OCI-LY3 (cell line): Measurements from ENCODE around the gene B9D2.

ENCODE experiments used
- H2AFZ ChIP-seq: fragments of 200-600, 300-600 bp; shearing (Covaris generic); 2 replicates; pipeline ENCODE4 v1.6.0; 2014; ENCODE audit warnings: antibody characterized with exemption, low read depth, low read length
- H3K27ac ChIP-seq: fragments of 200-600, 300-600 bp; sonication (generic); 2 replicates; pipeline ENCODE4 v1.5.1; 2014; ENCODE audit warnings: mild to moderate bottlenecking, low read length, moderate library complexity, mixed read lengths
- H3K27me3 ChIP-seq: fragments of 200-600, 300-600 bp; sonication (generic); 2 replicates; pipeline ENCODE4 v1.6.1; 2014; ENCODE audit warnings: low read depth, low read length, mixed read lengths
- H3K36me3 ChIP-seq: fragments of 200-600, 300-600 bp; sonication (generic); replicated peaks from 2 replicates; pipeline ENCODE3; 2014; ENCODE audit warnings: low read depth, low read length, mixed read lengths
- H3K4me1 ChIP-seq: fragments of 300-600, 200-600 bp; sonication (generic); 2 replicates; pipeline ENCODE4 v1.6.1; 2014; ENCODE audit warnings: low read length, mixed read lengths
- H3K4me2 ChIP-seq: fragments of 200-600, 300-600 bp; sonication (generic); 2 replicates; pipeline ENCODE4 v1.6.1; 2014; ENCODE audit warnings: low read length, mixed read lengths
- H3K4me3 ChIP-seq: fragments of 300-600, 200-600 bp; sonication (generic); 2 replicates; pipeline ENCODE4 v1.5.1; 2014; ENCODE audit warnings: antibody characterized with exemption, mild to moderate bottlenecking, low read length, moderate library complexity
- H3K79me2 ChIP-seq: fragments of 300-600, 200-600 bp; shearing (Covaris generic); 2 replicates; pipeline ENCODE4 v1.6.1; 2014; ENCODE audit warnings: mild to moderate bottlenecking, low read length, mixed read lengths
- H3K9ac ChIP-seq: fragments of 300-600, 200-600 bp; shearing (Covaris generic); 2 replicates; pipeline ENCODE4 v1.6.0; 2014; ENCODE audit warnings: mild to moderate bottlenecking, low read length, moderate library complexity
- H3K9me3 ChIP-seq: fragments of 200-600, 300-600 bp; shearing (Covaris generic); 2 replicates; pipeline ENCODE4 v1.6.1; 2014; ENCODE audit warnings: low read length, mixed read lengths; ENCODE audit not compliant: insufficient read depth
- H4K20me1 ChIP-seq: fragments of 200-600, 300-600 bp; sonication (generic); 2 replicates; pipeline ENCODE4 v1.6.1; 2016; ENCODE audit warnings: low read length, mixed read lengths; ENCODE audit not compliant: insufficient read depth
- EZH2phosphoT487 ChIP-seq: fragments of 200-600 bp; shearing (Covaris generic); IDR thresholded peaks from 2 replicates; pipeline ENCODE4 v1.6.1; 2018; ENCODE audit warnings: antibody characterized with exemption, mixed run types, low read depth
- TF ChIP-seq, protein P1 (sequence below): fragments of 200-600, 300-600 bp; sonication (generic); IDR thresholded peaks from 2 replicates; pipeline ENCODE4 v1.5.1; 2014; ENCODE audit warnings: antibody characterized with exemption, low read length, low read depth

B9D2 gene

DNA sequence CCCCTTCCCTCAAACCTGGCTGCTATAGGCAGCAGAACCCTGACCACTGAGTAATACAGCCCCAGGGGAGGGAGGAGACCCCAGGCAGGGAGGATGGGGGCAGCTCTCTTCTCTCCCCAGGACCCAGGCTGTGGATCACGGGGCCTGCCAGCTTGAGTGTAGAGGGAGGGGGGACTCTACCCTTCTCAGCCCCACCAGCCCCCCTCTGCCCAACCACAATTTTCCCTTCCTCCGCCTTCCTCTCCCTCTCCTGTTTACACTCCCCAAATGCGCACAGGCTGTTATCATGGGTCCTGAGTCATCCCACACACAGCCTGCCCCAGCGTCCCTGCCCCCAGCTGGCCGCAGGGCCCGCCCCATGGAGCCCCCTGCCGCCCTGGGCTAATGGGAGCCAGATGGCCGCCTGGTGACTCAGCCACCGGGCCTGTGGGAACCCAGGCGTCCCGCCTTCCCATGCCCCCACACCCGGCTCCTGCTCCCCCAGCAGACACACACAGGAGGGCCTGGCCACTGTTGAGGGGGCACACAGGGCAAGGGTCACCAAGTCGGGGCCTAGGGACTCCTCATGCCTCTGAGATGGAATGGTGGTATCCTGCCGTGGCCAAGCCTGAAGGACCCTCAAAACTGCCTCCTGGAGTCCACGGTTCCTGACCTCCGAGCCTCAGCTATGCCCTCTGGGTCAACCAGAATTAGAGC, 40.4 kb downstream of the B9D2 start:
- H3K4me1 ChIP-seq, result peaks cover 18% of the 10 kb centered on the region
- H3K27me3 ChIP-seq, result no peaks in the 10 kb centered on the region
- no peaks in the 10 kb centered on the region for H3K9me3 ChIP-seq
- peaks cover 49% of the 10 kb centered on the region for H4K20me1 ChIP-seq
- no peak overlapping the region for H3K9ac ChIP-seq
- no peak overlapping the region for H3K4me2 ChIP-seq
- peaks cover 66% of the 10 kb centered on the region for H3K36me3 ChIP-seq
- no peak for TF ChIP-seq EZH2phosphoT487
- TF ChIP-seq, protein P1, sequence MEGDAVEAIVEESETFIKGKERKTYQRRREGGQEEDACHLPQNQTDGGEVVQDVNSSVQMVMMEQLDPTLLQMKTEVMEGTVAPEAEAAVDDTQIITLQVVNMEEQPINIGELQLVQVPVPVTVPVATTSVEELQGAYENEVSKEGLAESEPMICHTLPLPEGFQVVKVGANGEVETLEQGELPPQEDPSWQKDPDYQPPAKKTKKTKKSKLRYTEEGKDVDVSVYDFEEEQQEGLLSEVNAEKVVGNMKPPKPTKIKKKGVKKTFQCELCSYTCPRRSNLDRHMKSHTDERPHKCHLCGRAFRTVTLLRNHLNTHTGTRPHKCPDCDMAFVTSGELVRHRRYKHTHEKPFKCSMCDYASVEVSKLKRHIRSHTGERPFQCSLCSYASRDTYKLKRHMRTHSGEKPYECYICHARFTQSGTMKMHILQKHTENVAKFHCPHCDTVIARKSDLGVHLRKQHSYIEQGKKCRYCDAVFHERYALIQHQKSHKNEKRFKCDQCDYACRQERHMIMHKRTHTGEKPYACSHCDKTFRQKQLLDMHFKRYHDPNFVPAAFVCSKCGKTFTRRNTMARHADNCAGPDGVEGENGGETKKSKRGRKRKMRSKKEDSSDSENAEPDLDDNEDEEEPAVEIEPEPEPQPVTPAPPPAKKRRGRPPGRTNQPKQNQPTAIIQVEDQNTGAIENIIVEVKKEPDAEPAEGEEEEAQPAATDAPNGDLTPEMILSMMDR, result no peak
- no peak overlapping the region for H3K27ac ChIP-seq
- H2AFZ ChIP-seq, result no peak overlapping the region
- H3K4me3 ChIP-seq, result no peak overlapping the region
- peaks cover 29% of the 10 kb centered on the region for H3K79me2 ChIP-seq

DNA sequence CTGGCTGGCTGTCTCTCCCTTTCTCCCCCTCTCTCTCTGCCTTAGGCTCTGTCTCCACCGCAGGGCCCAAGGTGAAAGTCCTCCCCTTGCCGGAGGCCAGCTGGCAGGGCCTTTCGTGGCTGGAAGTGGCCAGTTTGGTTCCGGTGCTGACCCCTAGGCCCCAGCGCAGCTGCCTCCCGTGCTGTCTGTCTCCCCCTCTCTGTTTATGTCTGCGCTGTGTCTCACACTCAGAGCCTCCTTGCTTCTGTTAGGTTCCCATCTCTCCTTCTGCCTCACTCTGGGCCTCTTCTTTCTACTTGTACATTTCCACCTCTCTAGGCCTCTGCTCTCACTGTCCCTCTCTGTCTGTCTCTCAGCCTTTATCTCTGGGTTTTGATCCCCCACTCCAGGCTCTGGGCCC, 40.9 kb downstream of the B9D2 start:
- no peaks in the 10 kb centered on the region for H3K9me3 ChIP-seq
- no peak overlapping the region for H3K4me2 ChIP-seq
- no peak overlapping the region for H2AFZ ChIP-seq
- peaks cover 45% of the 10 kb centered on the region for H4K20me1 ChIP-seq
- no peak overlapping the region for H3K27ac ChIP-seq
- H3K4me1 ChIP-seq, result peaks cover 13% of the 10 kb centered on the region
- H3K36me3 ChIP-seq, result peaks cover 62% of the 10 kb centered on the region
- no peak overlapping the region for H3K4me3 ChIP-seq
- no peak overlapping the region for H3K9ac ChIP-seq
- no peaks in the 10 kb centered on the region for H3K27me3 ChIP-seq
- peaks cover 23% of the 10 kb centered on the region for H3K79me2 ChIP-seq
- no peak for TF ChIP-seq EZH2phosphoT487
- TF ChIP-seq, protein P1, result no peak

DNA sequence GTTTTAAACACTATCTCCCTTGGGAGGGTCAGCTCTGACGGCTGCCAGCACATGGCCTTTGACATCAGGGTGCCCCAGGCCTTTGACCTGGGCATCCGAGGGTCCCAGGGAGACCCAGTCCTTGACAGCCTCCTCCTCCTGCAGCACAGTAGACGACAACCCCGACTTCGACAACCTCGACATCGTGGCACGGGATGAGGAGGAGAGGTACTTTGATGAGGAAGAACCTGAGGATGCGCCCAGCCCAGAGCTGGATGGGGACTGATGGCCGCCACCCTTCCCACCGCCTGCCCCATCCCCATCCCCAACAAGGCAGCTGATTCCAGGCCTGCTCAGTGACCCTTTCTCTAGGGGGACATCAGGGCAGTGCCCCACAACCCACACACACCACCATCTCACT, 41.5 kb downstream of the B9D2 start:
- H2AFZ ChIP-seq, result no peak overlapping the region
- no peaks in the 10 kb centered on the region for H3K27me3 ChIP-seq
- H4K20me1 ChIP-seq, result peaks cover 40% of the 10 kb centered on the region
- peaks cover 62% of the 10 kb centered on the region for H3K36me3 ChIP-seq
- no peak overlapping the region for H3K27ac ChIP-seq
- no peak overlapping the region for H3K4me3 ChIP-seq
- TF ChIP-seq, protein P1, result no peak
- no peak for TF ChIP-seq EZH2phosphoT487
- no peak overlapping the region for H3K4me2 ChIP-seq
- peaks cover 18% of the 10 kb centered on the region for H3K79me2 ChIP-seq
- H3K9me3 ChIP-seq, result no peaks in the 10 kb centered on the region
- H3K4me1 ChIP-seq, result peaks cover 7% of the 10 kb centered on the region; the same call in 1 of the 2 replicates
- no peak overlapping the region for H3K9ac ChIP-seq

DNA sequence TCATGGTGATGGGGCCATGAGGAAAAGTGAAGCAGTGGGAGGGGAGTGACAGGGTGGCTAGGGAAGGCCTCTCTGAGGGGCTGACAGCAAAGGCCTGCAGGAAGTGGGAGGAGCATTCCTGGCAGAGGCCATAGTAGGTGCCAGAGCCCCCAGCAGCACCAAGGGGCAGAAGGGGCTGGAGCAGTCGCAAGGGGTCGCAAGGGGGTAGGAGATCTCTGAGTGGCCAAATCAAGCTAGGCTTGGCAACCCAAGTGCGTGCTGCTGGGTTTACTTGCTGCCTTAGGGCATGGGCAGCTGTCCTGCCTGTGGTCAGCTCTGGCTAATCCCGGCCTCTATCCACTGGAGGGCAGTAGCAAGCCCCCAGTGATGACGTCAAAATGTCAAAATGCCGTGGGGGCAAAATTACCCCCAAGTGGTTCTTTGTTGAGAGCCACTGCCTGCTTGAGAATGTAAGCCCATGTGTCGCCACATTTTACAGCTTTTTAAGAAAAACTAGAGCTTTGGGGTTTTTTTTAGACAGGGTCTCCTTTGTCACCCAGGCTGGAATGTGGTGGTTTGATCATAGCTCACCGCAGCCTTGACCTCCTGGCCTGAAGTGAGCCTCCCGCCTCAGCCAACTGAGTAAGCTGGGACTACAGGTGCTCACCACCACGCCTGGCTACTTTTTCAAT, 42.2 kb downstream of the B9D2 start:
- 0 out of 2 replicates have a peak, but pooled peaks cover under 1% of the 10 kb centered on the region for H3K4me1 ChIP-seq
- H4K20me1 ChIP-seq, result peaks cover 35% of the 10 kb centered on the region; the same call in 1 of the 2 replicates
- H3K27ac ChIP-seq, result no peak overlapping the region
- no peak overlapping the region for H3K4me3 ChIP-seq
- peaks cover 10% of the 10 kb centered on the region for H3K79me2 ChIP-seq
- no peak for TF ChIP-seq EZH2phosphoT487
- TF ChIP-seq, protein P1, result peak; percentile 44
- H2AFZ ChIP-seq, result no peak overlapping the region
- no peaks in the 10 kb centered on the region for H3K9me3 ChIP-seq
- H3K27me3 ChIP-seq, result no peaks in the 10 kb centered on the region
- no peak overlapping the region for H3K9ac ChIP-seq
- peaks cover 60% of the 10 kb centered on the region for H3K36me3 ChIP-seq
- H3K4me2 ChIP-seq, result no peak overlapping the region
